Retinal pigment epithelial cell (primary cell): ENCODE data around the gene MOCOS.

Experiments used
- DNase-seq: peaks from one replicate; pipeline ENCODE4 v3.0.0-alpha.2; 2010; ENCODE audit warnings: low read depth
- H3K4me3 ChIP-seq: 2 replicates; pipeline ENCODE4 v1.5.1; 2011; ENCODE audit warnings: mild to moderate bottlenecking, low read length, control low read depth, moderate library complexity
- CTCF ChIP-seq: conservative IDR thresholded peaks from 2 replicates; pipeline ENCODE4 v1.5.1; 2011; ENCODE audit warnings: low read depth, low read length, control low read depth, inconsistent platforms

The MOCOS gene

GRCh38 chr18:36303211-36303844 lies 116.0 kb downstream of the MOCOS start:
- H3K4me3 ChIP-seq = no peak overlapping the region
- TF ChIP-seq CTCF = no peak
- no peak for DNase-seq

- no peak overlapping the region for H3K4me3 ChIP-seq
- no peak for DNase-seq
- no peak for TF ChIP-seq CTCF
Observed at GRCh38 chr18:36304723-36305122, 117.4 kb downstream of the MOCOS start.

GRCh38 chr18:36305375-36305774 lies 118.1 kb downstream of the MOCOS start:
- no peak overlapping the region for H3K4me3 ChIP-seq
- no peak for TF ChIP-seq CTCF
- DNase-seq = no peak

GRCh38 chr18:36307513-36307912 lies 120.2 kb downstream of the MOCOS start:
- no peak overlapping the region for H3K4me3 ChIP-seq
- no peak for DNase-seq
- no peak for TF ChIP-seq CTCF

- no peak for TF ChIP-seq CTCF
- DNase-seq = no peak
Observed at GRCh38 chr18:36308711-36309435, 121.6 kb downstream of the MOCOS start.

GRCh38 chr18:36309436-36310391 lies 122.4 kb downstream of the MOCOS start:
- TF ChIP-seq CTCF = no peak
- peak; percentile 89 for DNase-seq
- peak overlapping the region; percentile 15 for H3K4me3 ChIP-seq

More at GRCh38 chr18:36308711-36309435, 121.6 kb downstream of the MOCOS start:
- peak overlapping the region; percentile 15 for H3K4me3 ChIP-seq
